Measurements from ENCODE around the gene GMDS. TPM values are rescaled to one million over a fixed set of nuclear protein-coding genes. Genes with fewer than 3 reads are reported as not detected.

The GMDS gene
- total and polyA plus RNA-seq, 2 donors (not counting 1 experiment from before 2014, with no cell fraction given) = 11.5 to 16.4 TPM

GRCh38 chr6:2259574-2259973 is 14.2 kb upstream of the GMDS start:
- Histone ChIP-seq H4K20me1 (ENCODE audit: control insufficient read depth, insufficient read depth, low read length, poor library complexity, severe bottlenecking) (no peaks in the 10 kb centered on the region), H3K27ac (ENCODE audit: low read length in 2 of 2) (no peak overlapping the region), H3K36me3 (replicated peaks in 1 of 2; ENCODE audit: control extremely low read depth in 1 of 2, control insufficient read depth in 1 of 2, extremely low read depth in 1 of 2, insufficient read depth in 2 of 2, low read length in 1 of 2) (peaks cover 0 to 18% of the 10 kb centered on the region in 2 experiments), H3K4me3 (ENCODE audit: control extremely low read depth in 1 of 5, extremely low read depth in 1 of 5, insufficient read depth in 1 of 5, low read depth in 2 of 5, low read length in 4 of 5) (no peak overlapping the region), H3K9me3 (ENCODE audit: control extremely low read depth in 1 of 3, control insufficient read depth in 2 of 3, insufficient read depth in 1 of 3, low read length in 2 of 3) (peaks cover 0 to 4% (median 0%) of the 10 kb centered on the region in 3 donors), H2AFZ (ENCODE audit: insufficient read depth, low read depth, low read length, poor library complexity, severe bottlenecking) (no peak overlapping the region), H3K4me2 (replicated peaks; ENCODE audit: low read depth, low read length, poor library complexity, severe bottlenecking) (no peak overlapping the region), H3K9ac (ENCODE audit: low read length) (no peak overlapping the region), H3K27me3 (replicated peaks in 1 of 4; ENCODE audit: control extremely low read depth in 1 of 4, control insufficient read depth in 3 of 4, insufficient read depth in 4 of 4, low read length in 3 of 4) (no peaks in the 10 kb centered on the region), H3K79me2 (ENCODE audit: control insufficient read depth, insufficient read depth, low read length) (peaks cover 6% of the 10 kb centered on the region), H3K4me1 (ENCODE audit: control insufficient read depth in 2 of 2, insufficient read depth in 2 of 2, low read length in 2 of 2) (no peaks in the 10 kb centered on the region)
- POLR2A ChIA-PET = no interaction called here
- Mint-ChIP-seq H3K9me3 (ENCODE audit: insufficient read depth) (no peaks in the 10 kb centered on the region), H3K4me1 (no peaks in the 10 kb centered on the region), H3K4me3 (no peak overlapping the region), H3K27me3 (no peaks in the 10 kb centered on the region), H3K27ac (no peak overlapping the region)
- intact Hi-C loops (cut with micrococcal nuclease) = no loop called here
- no peak for ATAC-seq (ENCODE audit: low read depth)
- CTCF ChIA-PET = no interaction called here
- no peak for DNase-seq
- TF ChIP-seq CTCF (IDR thresholded peaks at IDR 0.05) (no peak), EZH2 (IDR thresholded peaks at IDR 0.05; ENCODE audit: borderline replicate concordance, insufficient read depth, low read depth, low read length, poor library complexity, severe bottlenecking) (no peak)
- WGBS (ENCODE audit: insufficient coverage) = no CpG with 5 or more reads among the region's 5 CpGs

DNA sequence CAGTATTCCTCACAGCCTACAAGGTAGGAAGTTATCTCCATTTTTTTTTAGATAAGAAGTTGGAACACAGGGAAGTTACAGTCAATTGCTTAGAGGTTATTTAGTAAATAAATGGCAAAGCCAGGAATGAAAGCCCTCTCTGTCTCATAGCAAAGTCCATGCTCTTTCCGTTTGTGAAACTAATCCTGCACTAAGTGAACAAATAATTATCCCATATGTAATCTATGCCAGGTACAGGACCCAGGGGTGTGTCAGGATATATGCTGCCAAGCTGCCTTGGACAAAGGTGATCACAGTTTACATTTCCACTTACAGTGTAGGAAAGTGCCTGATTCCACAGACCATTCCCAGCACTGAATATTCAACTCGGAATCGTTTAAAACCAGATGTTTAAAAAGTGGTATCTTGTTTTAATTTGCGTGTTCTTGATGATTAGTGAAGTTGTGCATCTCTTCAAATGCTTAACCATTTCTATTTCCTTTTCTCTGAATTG is 13.6 kb upstream of the GMDS start:
- no peak overlapping the region for H3K27ac Mint-ChIP-seq
- H3K9me3 Mint-ChIP-seq (ENCODE audit: insufficient read depth) = no peaks in the 10 kb centered on the region
- Histone ChIP-seq H3K36me3 (replicated peaks in 1 of 2; ENCODE audit: control extremely low read depth in 1 of 2, control insufficient read depth in 1 of 2, extremely low read depth in 1 of 2, insufficient read depth in 2 of 2, low read length in 1 of 2) (peaks cover 0 to 16% of the 10 kb centered on the region in 2 experiments), H3K27ac (ENCODE audit: low read length in 2 of 2) (no peak overlapping the region), H3K27me3 (replicated peaks in 1 of 4; ENCODE audit: control extremely low read depth in 1 of 4, control insufficient read depth in 3 of 4, insufficient read depth in 4 of 4, low read length in 3 of 4) (no peaks in the 10 kb centered on the region), H3K4me1 (ENCODE audit: control insufficient read depth in 2 of 2, insufficient read depth in 2 of 2, low read length in 2 of 2) (no peaks in the 10 kb centered on the region), H3K4me2 (replicated peaks; ENCODE audit: low read depth, low read length, poor library complexity, severe bottlenecking) (no peak overlapping the region), H3K9me3 (ENCODE audit: control extremely low read depth in 1 of 3, control insufficient read depth in 2 of 3, insufficient read depth in 1 of 3, low read length in 2 of 3) (peaks cover 0 to 4% (median 0%) of the 10 kb centered on the region in 3 donors), H4K20me1 (ENCODE audit: control insufficient read depth, insufficient read depth, low read length, poor library complexity, severe bottlenecking) (no peaks in the 10 kb centered on the region), H3K79me2 (ENCODE audit: control insufficient read depth, insufficient read depth, low read length) (peaks cover 8% of the 10 kb centered on the region), H3K9ac (ENCODE audit: low read length) (no peak overlapping the region), H2AFZ (ENCODE audit: insufficient read depth, low read depth, low read length, poor library complexity, severe bottlenecking) (no peak overlapping the region), H3K4me3 (ENCODE audit: control extremely low read depth in 1 of 5, extremely low read depth in 1 of 5, insufficient read depth in 1 of 5, low read depth in 2 of 5, low read length in 4 of 5) (no peak overlapping the region)
- intact Hi-C loops (cut with micrococcal nuclease) = no loop called here
- H3K4me1 Mint-ChIP-seq = no peaks in the 10 kb centered on the region
- no CpG with 5 or more reads among the region's 4 CpGs for WGBS (ENCODE audit: insufficient coverage)
- DNase-seq = no peak
- CTCF ChIA-PET = no interaction called here
- H3K27me3 Mint-ChIP-seq = no peaks in the 10 kb centered on the region
- ATAC-seq (ENCODE audit: low read depth) = no peak
- TF ChIP-seq CTCF (IDR thresholded peaks at IDR 0.05) (no peak), EZH2 (IDR thresholded peaks at IDR 0.05; ENCODE audit: borderline replicate concordance, insufficient read depth, low read depth, low read length, poor library complexity, severe bottlenecking) (no peak)
- no peak overlapping the region for H3K4me3 Mint-ChIP-seq
- POLR2A ChIA-PET = no interaction called here
